GM10266 (cell line): ENCODE measurements around the gene MEOX1.

ENCODE experiments used
- DNase-seq: peaks from one replicate; pipeline ENCODE4 v3.0.0; 2012; ENCODE audit errors: extremely low spot score
- CTCF ChIP-seq: IDR thresholded peaks from 2 replicates; pipeline ENCODE4 v1.5.1; 2012; ENCODE audit warnings: mild to moderate bottlenecking, low read depth; ENCODE audit not compliant: control insufficient read depth, insufficient read depth; ENCODE audit errors: missing control alignments

Gene MEOX1

GRCh38 chr17:43671031-43671692 is 9.4 kb upstream of the MEOX1 start:
- no peak for TF ChIP-seq CTCF
- DNase-seq, result no peak

GRCh38 chr17:43670645-43671030 is 8.9 kb upstream of the MEOX1 start:
- DNase-seq, result no peak
- no peak for TF ChIP-seq CTCF

GRCh38 chr17:43669971-43670644 is 8.4 kb upstream of the MEOX1 start:
- no peak for TF ChIP-seq CTCF
- DNase-seq, result no peak

- no peak for TF ChIP-seq CTCF
- DNase-seq, result no peak
These were observed 6.2 kb upstream of the MEOX1 start for GRCh38 chr17:43667947-43668348.

GRCh38 chr17:43667506-43667905 is 5.8 kb upstream of the MEOX1 start:
- no peak for DNase-seq
- TF ChIP-seq CTCF, result no peak

GRCh38 chr17:43665937-43666236 is 4.2 kb upstream of the MEOX1 start:
- TF ChIP-seq CTCF, result no peak
- no peak for DNase-seq

GRCh38 chr17:43665084-43665936 is 3.6 kb upstream of the MEOX1 start:
- no peak for TF ChIP-seq CTCF
- no peak for DNase-seq
